Measurements from ENCODE around the gene PARD3. TPM values are rescaled to one million over a fixed set of nuclear protein-coding genes. Genes with fewer than 3 reads are reported as not detected.
"Not testable (repeated sequence)": the region's sequence is repeated elsewhere in the genome, so short reads cannot be mapped to it uniquely, and the experiment has no call there.

Gene PARD3
- total and polyA plus RNA-seq, 8 donors: 25.6 to 54.5 (median 47.8) TPM

DNA sequence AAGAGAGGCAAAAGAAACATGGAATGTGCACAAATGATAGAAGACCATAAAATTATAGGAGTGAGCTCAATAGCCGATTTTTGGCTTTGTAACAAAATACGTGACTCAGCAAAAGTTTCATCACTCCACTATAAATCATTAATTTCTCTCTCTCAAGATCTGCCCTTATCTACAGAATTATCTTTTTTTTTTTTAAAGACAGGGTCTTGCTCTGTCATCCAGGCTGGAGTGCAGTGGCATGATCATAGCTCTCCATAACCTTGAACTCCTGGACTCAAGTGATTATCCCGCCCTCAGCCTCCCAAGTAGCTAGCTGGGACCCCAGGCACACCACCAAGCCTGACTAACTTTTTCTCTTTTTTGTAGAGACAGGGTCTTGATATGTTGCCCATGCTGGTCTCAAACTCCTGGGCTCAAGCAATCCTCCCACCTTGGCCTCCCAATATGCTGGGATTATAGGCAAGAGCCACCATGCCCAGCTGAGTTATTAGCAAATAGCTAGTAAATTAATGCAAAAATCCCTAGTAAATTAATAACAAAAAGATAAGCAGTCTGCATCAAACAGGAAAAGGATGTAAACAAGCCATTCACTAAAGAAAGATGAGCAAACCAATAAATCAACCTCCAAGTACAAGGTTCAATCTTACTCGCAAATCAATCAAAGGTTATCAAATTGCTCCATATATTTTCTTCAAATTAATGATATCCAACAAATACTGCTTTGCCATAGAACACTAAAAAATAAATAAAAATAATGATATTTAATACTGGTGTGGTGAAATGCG is 450.7 kb downstream of the PARD3 start:
- DNase-seq (no peak), ATAC-seq (no peak)
- Histone ChIP-seq H3K27me3 (no peaks in the 10 kb centered on the region), H3K36me3 (no peaks in the 10 kb centered on the region), H3K4me3 (no peak overlapping the region), H3K9me3 (no peaks in the 10 kb centered on the region), H3K27ac (no peak overlapping the region), H3K4me1 (no peaks in the 10 kb centered on the region)
- intact Hi-C loops (cut with DNase I): no loop called here
- TF ChIP-seq, protein P1, sequence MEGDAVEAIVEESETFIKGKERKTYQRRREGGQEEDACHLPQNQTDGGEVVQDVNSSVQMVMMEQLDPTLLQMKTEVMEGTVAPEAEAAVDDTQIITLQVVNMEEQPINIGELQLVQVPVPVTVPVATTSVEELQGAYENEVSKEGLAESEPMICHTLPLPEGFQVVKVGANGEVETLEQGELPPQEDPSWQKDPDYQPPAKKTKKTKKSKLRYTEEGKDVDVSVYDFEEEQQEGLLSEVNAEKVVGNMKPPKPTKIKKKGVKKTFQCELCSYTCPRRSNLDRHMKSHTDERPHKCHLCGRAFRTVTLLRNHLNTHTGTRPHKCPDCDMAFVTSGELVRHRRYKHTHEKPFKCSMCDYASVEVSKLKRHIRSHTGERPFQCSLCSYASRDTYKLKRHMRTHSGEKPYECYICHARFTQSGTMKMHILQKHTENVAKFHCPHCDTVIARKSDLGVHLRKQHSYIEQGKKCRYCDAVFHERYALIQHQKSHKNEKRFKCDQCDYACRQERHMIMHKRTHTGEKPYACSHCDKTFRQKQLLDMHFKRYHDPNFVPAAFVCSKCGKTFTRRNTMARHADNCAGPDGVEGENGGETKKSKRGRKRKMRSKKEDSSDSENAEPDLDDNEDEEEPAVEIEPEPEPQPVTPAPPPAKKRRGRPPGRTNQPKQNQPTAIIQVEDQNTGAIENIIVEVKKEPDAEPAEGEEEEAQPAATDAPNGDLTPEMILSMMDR (IDR thresholded peaks at IDR 0.05): no peak

DNA sequence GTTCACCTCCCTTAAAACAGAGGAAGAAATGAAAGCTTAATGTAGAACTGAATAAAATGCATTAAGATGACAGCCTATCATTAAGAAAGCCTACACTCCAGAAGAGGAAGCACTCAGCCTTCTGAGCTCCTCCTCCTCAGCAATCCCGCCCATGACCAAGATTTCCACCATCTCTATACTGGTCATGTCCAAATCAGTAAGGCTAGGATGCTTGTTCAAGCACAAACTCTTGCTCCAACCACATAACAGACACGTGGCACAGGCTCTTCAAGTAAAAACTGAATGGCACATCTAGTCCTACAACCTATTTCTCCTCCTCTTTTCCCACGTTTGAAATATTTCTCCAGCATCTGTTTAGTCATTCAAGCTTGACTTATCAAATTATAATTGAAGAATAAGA is 454.1 kb downstream of the PARD3 start:
- TF ChIP-seq, protein P1 (IDR thresholded peaks at IDR 0.05): no peak
- ATAC-seq (no peak), DNase-seq (no peak)
- Histone ChIP-seq H3K27me3 (no peaks in the 10 kb centered on the region), H3K4me1 (no peaks in the 10 kb centered on the region), H3K36me3 (peaks cover 0 to 8% of the 10 kb centered on the region in 2 donors), H3K4me3 (no peak overlapping the region), H3K9me3 (no peaks in the 10 kb centered on the region), H3K27ac (no peak overlapping the region)
- intact Hi-C loops (cut with DNase I): no loop called here

DNA sequence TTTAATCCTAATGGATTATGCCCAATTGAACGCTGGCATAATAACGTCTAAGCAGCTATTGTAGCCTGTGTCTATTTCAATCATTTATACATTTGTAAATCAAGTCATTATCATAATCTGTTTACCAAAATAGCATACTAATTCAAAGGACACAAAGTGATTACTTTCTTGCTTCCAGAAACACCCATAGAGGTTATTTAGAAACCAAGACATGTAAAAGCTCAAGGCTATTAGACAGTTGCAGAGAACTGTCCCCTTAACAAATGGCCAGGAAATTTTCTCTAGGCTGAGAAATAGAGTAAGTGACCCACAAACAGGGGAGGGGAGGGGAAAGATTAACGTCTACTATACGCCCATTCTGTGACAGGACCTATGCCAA is 455.7 kb downstream of the PARD3 start:
- no peaks in the 10 kb centered on the region for H3K4me1 ChIP-seq
- DNase-seq (no peak), ATAC-seq (no peak)
- no peaks in the 10 kb centered on the region for H3K27me3 ChIP-seq
- TF ChIP-seq, protein P1 (IDR thresholded peaks at IDR 0.05): no peak
- H3K36me3 ChIP-seq: peaks cover 0 to 12% of the 10 kb centered on the region in 2 donors
- intact Hi-C loops (cut with DNase I): no loop called here
- no peak overlapping the region for H3K4me3 ChIP-seq
- no peaks in the 10 kb centered on the region for H3K9me3 ChIP-seq
- no peak overlapping the region for H3K27ac ChIP-seq

DNA sequence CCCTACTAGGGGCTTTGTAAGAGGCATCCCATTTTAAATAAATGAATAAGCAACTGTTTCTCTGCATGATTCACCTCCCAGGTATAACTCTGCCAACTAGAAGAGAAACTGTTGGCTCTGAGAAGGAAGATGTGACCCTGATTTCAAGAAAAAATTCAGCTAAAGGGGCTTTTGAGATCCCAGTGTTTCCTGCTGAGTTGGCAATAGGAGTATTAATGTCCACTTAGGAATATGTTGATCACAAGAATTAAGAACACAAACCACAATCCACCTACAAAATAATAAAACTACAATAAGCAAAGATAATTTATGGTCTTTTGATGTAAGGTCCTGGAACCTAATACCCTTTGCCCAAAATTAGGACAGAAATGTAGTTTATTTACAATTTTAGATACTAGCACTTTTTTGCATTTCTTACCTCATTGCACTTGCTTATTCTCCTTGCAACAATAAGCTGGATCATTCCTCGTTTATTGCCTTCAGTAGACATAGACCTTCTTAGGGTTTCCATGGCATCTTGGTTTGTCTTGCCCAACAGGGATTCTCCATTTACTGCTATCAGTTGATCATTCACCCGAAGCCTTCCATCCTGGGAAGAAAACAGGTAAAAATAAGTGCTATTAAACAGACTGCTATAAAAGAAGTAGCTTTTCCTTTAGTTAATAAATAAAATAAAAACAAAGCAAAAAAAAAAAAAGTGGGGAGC is 456.2 kb downstream of the PARD3 start:
- peaks cover 0 to 13% of the 10 kb centered on the region in 2 donors for H3K36me3 ChIP-seq
- TF ChIP-seq, protein P1 (IDR thresholded peaks at IDR 0.05): no peak
- intact Hi-C loops (cut with DNase I): no loop called here
- no peaks in the 10 kb centered on the region for H3K27me3 ChIP-seq
- DNase-seq: no peak
- H3K9me3 ChIP-seq: no peaks in the 10 kb centered on the region
- ATAC-seq: no peak
- H3K4me3 ChIP-seq: no peak overlapping the region
- H3K27ac ChIP-seq: no peak overlapping the region
- H3K4me1 ChIP-seq: no peaks in the 10 kb centered on the region

DNA sequence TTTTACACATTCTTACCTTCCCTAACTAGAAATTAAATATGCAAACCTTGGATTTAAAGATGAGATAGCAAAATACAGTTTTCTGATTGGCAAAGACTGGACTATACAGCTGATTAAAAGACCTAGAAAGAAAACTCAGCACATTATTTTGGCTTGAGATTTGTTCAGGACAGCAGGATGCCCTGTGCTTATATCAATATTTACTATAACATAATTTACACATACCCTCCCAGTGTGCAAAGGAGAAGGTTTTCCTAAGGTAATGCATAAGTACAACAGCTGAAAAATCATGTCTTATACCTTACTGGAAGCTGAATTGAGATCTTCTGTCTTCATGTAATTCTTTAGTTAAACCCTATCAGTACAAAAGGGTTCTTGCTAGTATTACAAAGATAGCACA is 458.6 kb downstream of the PARD3 start:
- no peaks in the 10 kb centered on the region for H3K27me3 ChIP-seq
- no peaks in the 10 kb centered on the region for H3K9me3 ChIP-seq
- TF ChIP-seq, protein P1 (IDR thresholded peaks at IDR 0.05): no peak
- H3K36me3 ChIP-seq: peaks cover 0 to 13% of the 10 kb centered on the region in 2 donors
- no peak for ATAC-seq
- no peak for DNase-seq
- intact Hi-C loops (cut with DNase I): no loop called here
- no peaks in the 10 kb centered on the region for H3K4me1 ChIP-seq
- H3K4me3 ChIP-seq: no peak overlapping the region
- H3K27ac ChIP-seq: no peak overlapping the region

DNA sequence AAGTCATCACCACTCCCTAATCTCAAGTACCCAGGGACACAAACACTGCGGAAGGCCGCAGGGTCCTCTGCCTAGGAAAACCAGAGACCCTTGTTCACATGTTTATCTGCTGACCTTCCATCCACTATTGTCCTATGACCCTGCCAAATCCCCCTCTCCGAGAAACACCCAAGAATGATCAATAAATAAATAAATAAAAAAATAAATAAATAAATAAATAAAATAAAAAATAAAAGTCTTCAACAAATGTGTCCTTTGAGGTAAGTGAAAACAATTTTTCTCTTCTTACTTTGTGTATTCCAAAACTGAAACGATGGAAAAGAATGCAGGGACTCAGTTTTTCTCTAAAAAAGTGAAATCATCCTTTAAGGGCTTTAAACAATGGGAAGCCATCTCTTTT is 461.6 kb downstream of the PARD3 start:
- ATAC-seq; H3K4me1 ChIP-seq; H3K27ac ChIP-seq; H3K4me3 ChIP-seq; intact Hi-C loops (cut with DNase I); H3K36me3 ChIP-seq; H3K27me3 ChIP-seq; DNase-seq; H3K9me3 ChIP-seq: not testable (repeated sequence)

DNA sequence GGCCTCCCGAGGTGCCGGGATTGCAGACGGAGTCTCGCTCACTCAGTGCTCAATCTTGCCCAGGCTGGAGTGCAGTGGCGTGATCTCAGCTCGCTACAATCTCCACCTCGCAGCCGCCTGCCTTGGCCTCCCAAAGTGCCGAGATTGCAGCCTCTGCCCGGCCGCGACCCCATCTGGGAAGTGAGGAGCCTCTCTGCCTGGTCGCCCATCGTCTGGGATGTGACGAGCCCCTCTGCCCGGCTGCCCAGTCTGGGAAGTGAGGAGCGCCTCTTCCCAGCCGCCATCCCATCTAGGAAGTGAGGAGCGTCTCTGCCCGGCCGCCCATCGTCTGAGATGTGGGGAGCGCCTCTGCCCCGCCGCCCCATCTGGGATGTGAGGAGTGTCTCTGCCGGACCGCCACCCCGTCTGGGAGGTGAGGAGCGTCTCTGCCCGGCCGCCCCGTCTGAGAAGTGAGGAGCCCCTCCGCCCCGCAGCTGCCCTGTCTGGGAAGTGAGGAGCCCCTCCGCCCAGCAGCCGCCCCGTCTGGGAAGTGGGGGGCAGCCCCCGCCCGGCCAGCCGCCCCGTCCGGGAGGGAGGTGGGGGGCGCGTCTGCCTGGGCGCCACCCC is 462.4 kb downstream of the PARD3 start:
- H3K9me3 ChIP-seq; H3K4me3 ChIP-seq; intact Hi-C loops (cut with DNase I); ATAC-seq; H3K27ac ChIP-seq; H3K27me3 ChIP-seq; H3K36me3 ChIP-seq; H3K4me1 ChIP-seq: not testable (repeated sequence)
- peak in 1 of 4 donors; percentile 60 for DNase-seq
